B cell (primary cell): Measurements from ENCODE around the gene MCM7. TPM values are rescaled to one million over a fixed set of nuclear protein-coding genes. Genes with fewer than 3 reads are reported as not detected.
A peak's percentile ranks its signal among the peaks of the same experiment; 100 is the strongest.
"Not testable (repeated sequence)": the region's sequence is repeated elsewhere in the genome, so short reads cannot be mapped to it uniquely, and the experiment has no call there.

ENCODE experiments used
- ATAC-seq: fragments of 200-7000 bp; cut with Tn5 transposase; one replicate; pipeline ENCODE4 v1.10.0; 2021; ENCODE audit warnings: low read depth, mild to moderate bottlenecking, moderate number of reproducible peaks, moderate library complexity
- CTCF ChIA-PET: fragments of 350-600 bp; sonication (Branson Sonifier 250); formaldehyde crosslinking; loops from one replicate; lab custom pipeline; 2021; ENCODE audit warnings: antibody characterized with exemption, inconsistent platforms; lab: Charles Lee
- POLR2A ChIA-PET: fragments of 350-600 bp; sonication (Branson Sonifier 250); formaldehyde crosslinking; loops from one replicate; lab custom pipeline; 2021; ENCODE audit warnings: antibody characterized with exemption; lab: Charles Lee
- DNase-seq: peaks from one replicate; pipeline ENCODE4 v3.0.0; 2013
- H2AFZ ChIP-seq: 2 replicates; pipeline ENCODE4 v1.6.1; 2012; ENCODE audit warnings: mild to moderate bottlenecking, low read depth, low read length; ENCODE audit not compliant: insufficient read depth, poor library complexity, severe bottlenecking
- H3K27ac ChIP-seq, 2 donors: 1 replicate in 1 of 2; 2 replicates in 1 of 2; pipeline ENCODE4 v1.5.1; 2012 to 2013; ENCODE audit warnings: low read length in 2 of 2, mild to moderate bottlenecking in 2 of 2, moderate library complexity in 1 of 2
- H3K27me3 ChIP-seq, 4 experiments: fragments of 200-600 bp in 1 of 4; sonication (generic) in 1 of 4; replicated peaks in 1 of 4; 1 replicate in 2 of 4; 2 replicates in 2 of 4; pipeline versions ENCODE4 v1.6.1 to v1.7.0; 2013 to 2016; ENCODE audit warnings: low read length in 3 of 4, mild to moderate bottlenecking in 2 of 4, mixed read lengths in 1 of 4, moderate library complexity in 1 of 4; ENCODE audit not compliant: insufficient read depth in 4 of 4, control insufficient read depth in 3 of 4; ENCODE audit errors: control extremely low read depth in 1 of 4
- H3K36me3 ChIP-seq, 2 experiments: replicated peaks in 1 of 2; 1 replicate in 1 of 2; 2 replicates in 1 of 2; pipeline versions ENCODE4 v1.6.1 to v1.7.1; 2013; ENCODE audit warnings: low read length in 1 of 2; ENCODE audit not compliant: insufficient read depth in 2 of 2, control insufficient read depth in 1 of 2; ENCODE audit errors: control extremely low read depth in 1 of 2, extremely low read depth in 1 of 2
- H3K4me1 ChIP-seq, 2 donors: fragments of 200-600 bp in 1 of 2; sonication (generic) in 1 of 2; 1 replicate in 1 of 2; 2 replicates in 1 of 2; pipeline versions ENCODE4 v1.5.1 to v1.6.1; 2013 to 2017; ENCODE audit warnings: low read length in 2 of 2; ENCODE audit not compliant: control insufficient read depth in 2 of 2, insufficient read depth in 2 of 2
- H3K4me2 ChIP-seq: replicated peaks from 2 replicates; pipeline ENCODE3; 2012; ENCODE audit warnings: mild to moderate bottlenecking, low read depth, low read length; ENCODE audit not compliant: poor library complexity, severe bottlenecking
- H3K4me3 ChIP-seq, 5 experiments: fragments of 200-600 bp in 1 of 5; sonication (generic) in 1 of 5; 1 replicate in 3 of 5; 2 replicates in 2 of 5; pipeline versions ENCODE4 v1.5.1 to v1.7.0; 2011 to 2016; ENCODE audit warnings: low read length in 4 of 5, mild to moderate bottlenecking in 4 of 5, low read depth in 2 of 5, control low read depth in 1 of 5, moderate library complexity in 1 of 5; ENCODE audit not compliant: insufficient read depth in 1 of 5; ENCODE audit errors: control extremely low read depth in 1 of 5, extremely low read depth in 1 of 5
- H3K79me2 ChIP-seq: fragments of 200-600 bp; sonication (generic); one replicate; pipeline ENCODE4 v1.6.0; 2016; ENCODE audit warnings: low read length; ENCODE audit not compliant: control insufficient read depth, insufficient read depth
- H3K9ac ChIP-seq: fragments of 200-600 bp; sonication (generic); 2 replicates; pipeline ENCODE4 v1.6.1; 2017; ENCODE audit warnings: mild to moderate bottlenecking, low read length, moderate library complexity
- H3K9me3 ChIP-seq, 3 donors: one replicate each; pipeline versions ENCODE4 v1.6.1 to v1.7.1; 2013; ENCODE audit warnings: low read length in 2 of 3; ENCODE audit not compliant: control insufficient read depth in 2 of 3, insufficient read depth in 1 of 3; ENCODE audit errors: control extremely low read depth in 1 of 3
- H4K20me1 ChIP-seq: 2 replicates; pipeline ENCODE4 v1.6.0; 2012; ENCODE audit warnings: mild to moderate bottlenecking, low read length; ENCODE audit not compliant: insufficient read depth, control insufficient read depth, poor library complexity, severe bottlenecking
- H3K27ac Mint-ChIP-seq: one replicate; pipeline ENCODE4 v1.8.0; 2021; ENCODE audit warnings: mixed read lengths
- H3K27me3 Mint-ChIP-seq: one replicate; pipeline ENCODE4 v1.8.0; 2021; ENCODE audit warnings: mixed read lengths
- H3K4me1 Mint-ChIP-seq: one replicate; pipeline ENCODE4 v1.8.0; 2021; ENCODE audit warnings: mixed read lengths
- H3K4me3 Mint-ChIP-seq: one replicate; pipeline ENCODE4 v1.8.0; 2021; ENCODE audit warnings: mixed read lengths
- H3K9me3 Mint-ChIP-seq: one replicate; pipeline ENCODE4 v1.8.0; 2022; ENCODE audit warnings: mixed read lengths; ENCODE audit not compliant: insufficient read depth
- CTCF ChIP-seq: fragments of 200-600 bp; IDR thresholded peaks from one replicate; pipeline ENCODE4 v1.8.0; 2022; ENCODE audit warnings: antibody characterized with exemption, mild to moderate bottlenecking
- EZH2 ChIP-seq: IDR thresholded peaks from 2 replicates; pipeline ENCODE4 v1.6.1; 2012; ENCODE audit warnings: borderline replicate concordance, low read depth, mild to moderate bottlenecking, moderate library complexity, low read length; ENCODE audit not compliant: insufficient read depth, poor library complexity, severe bottlenecking
- WGBS: methylation state at CpG from one replicate; pipeline ENCODE4 v1.1.5; 2013; ENCODE audit warnings: missing lambda C conversion rate; ENCODE audit not compliant: insufficient coverage; 5-methylcytosine and 5-hydroxymethylcytosine counted together
- intact Hi-C: fragments of 100-400 bp; cut with micrococcal nuclease; formaldehyde crosslinking; loops from one replicate; pipeline ENCODE4 v1.10.0; 2022
- polyA plus RNA-seq: library from polyadenylated mRNA; depleted of rRNA; stranded (reverse); fragments of >200 nt; gene quantifications from 2 replicates; pipeline ENCODE4 v1.2.3, GENCODE V29; 2012
- total RNA-seq, 2 donors: library from RNA; stranded (reverse); fragments of 120-200 nt in 1 of 2; gene quantifications; 1 replicate in 1 of 2; 2 replicates in 1 of 2; pipeline versions ENCODE4 v1.2.3 to v1.2.4, GENCODE V29; 2013 to 2022

MCM7 gene
- total and polyA plus RNA-seq, 2 donors (not counting 1 experiment from before 2014, with no cell fraction given) = 154 to 171 TPM

GRCh38 chr7:100148225-100148558, 47.0 kb upstream of the MCM7 start:
- Histone ChIP-seq H3K4me3 (peak overlapping the region; percentile 38 to 98 (median 67)), H3K9me3 (no peaks in the 10 kb centered on the region), H3K4me1 (peaks cover 31 to 40% of the 10 kb centered on the region in 2 donors), H4K20me1 (no peaks in the 10 kb centered on the region), H3K9ac (peak overlapping the region; percentile 99), H3K36me3 (peaks cover 0 to 11% of the 10 kb centered on the region in 2 experiments), H3K4me2 (peak overlapping the region; percentile 97), H3K27ac (peak overlapping the region; percentile 82 to 97), H3K27me3 (no peaks in the 10 kb centered on the region), H3K79me2 (peaks cover 42% of the 10 kb centered on the region), H2AFZ (peak overlapping the region; percentile 98)
- intact Hi-C loops = loop anchor here (1.0 to 5.0 kb wide), 8 partner anchors 10 to 280 kb away; partner anchors contain the start of genes AP4M1, GPC2, MCM7 and STAG3
- POLR2A ChIA-PET = interaction anchor here (0.7 to 2.5 kb wide), 15 partner anchors 9 to 437 kb away, joined by 3 to 16 read pairs (median 5); partner anchors contain the start of genes AP4M1, GAL3ST4, GPC2 and MEPCE
- H3K4me3 Mint-ChIP-seq = peak overlapping the region; percentile 88
- CTCF ChIA-PET = interaction anchor here (0.9 to 3.5 kb wide), 10 partner anchors 9 to 260 kb away, joined by 3 to 27 read pairs (median 3); partner anchors contain the start of genes GPC2, MCM7, STAG3 and TRAPPC14
- ATAC-seq (no peak), DNase-seq (no peak)
- TF ChIP-seq CTCF (no peak), EZH2 (no peak)
- peak overlapping the region; percentile 95 for H3K27ac Mint-ChIP-seq
- H3K9me3 Mint-ChIP-seq = no peaks in the 10 kb centered on the region
- H3K4me1 Mint-ChIP-seq = peaks cover 31% of the 10 kb centered on the region
- 24% methylated on average over 13 of the region's 14 CpGs for WGBS
- H3K27me3 Mint-ChIP-seq = no peaks in the 10 kb centered on the region

GRCh38 chr7:100147278-100147677, 46.1 kb upstream of the MCM7 start:
- WGBS = no CpG with 5 or more reads among the region's 2 CpGs
- no peak for ATAC-seq
- Mint-ChIP-seq H3K27ac (no peak overlapping the region), H3K4me3 (peak overlapping the region; percentile 88), H3K4me1 (peaks cover 26% of the 10 kb centered on the region), H3K27me3 (no peaks in the 10 kb centered on the region), H3K9me3 (no peaks in the 10 kb centered on the region)
- Histone ChIP-seq H3K27ac (no peak overlapping the region), H3K4me3 (no peak overlapping the region), H2AFZ (no peak overlapping the region), H3K27me3 (no peaks in the 10 kb centered on the region), H3K9me3 (no peaks in the 10 kb centered on the region), H3K36me3 (peaks cover 0 to 5% of the 10 kb centered on the region in 2 experiments), H4K20me1 (no peaks in the 10 kb centered on the region), H3K4me1 (peaks cover 22 to 32% of the 10 kb centered on the region in 2 donors), H3K4me2 (no peak overlapping the region), H3K79me2 (peaks cover 33% of the 10 kb centered on the region), H3K9ac (no peak overlapping the region)
- CTCF ChIA-PET = interaction anchor here (0.6 to 1.4 kb wide), 5 partner anchors 8 to 412 kb away, joined by 3 read pairs; no protein-coding TSS in a partner anchor
- no peak for DNase-seq
- POLR2A ChIA-PET = interaction anchor here (1.2 to 2.5 kb wide), 3 partner anchors 10 to 74 kb away, joined by 3 to 16 read pairs (median 11); partner anchors contain the start of genes GPC2, STAG3 and TRAPPC14
- no peak for TF ChIP-seq EZH2
- intact Hi-C loops = loop anchor here (5.0 kb wide), 2 partner anchors 65 to 125 kb away; no protein-coding TSS in a partner anchor

- H3K4me2 ChIP-seq, H3K9ac ChIP-seq, H3K9me3 ChIP-seq, H3K27ac Mint-ChIP-seq, H3K4me3 ChIP-seq, H3K4me3 Mint-ChIP-seq, H3K36me3 ChIP-seq, DNase-seq, H3K27me3 Mint-ChIP-seq, H2AFZ ChIP-seq, H3K9me3 Mint-ChIP-seq, H3K27ac ChIP-seq, H4K20me1 ChIP-seq, ATAC-seq, H3K27me3 ChIP-seq: not testable (repeated sequence)
- Histone ChIP-seq H3K79me2 (peaks cover 24% of the 10 kb centered on the region), H3K4me1 (peaks cover 14 to 32% of the 10 kb centered on the region in 2 donors)
- H3K4me1 Mint-ChIP-seq = peaks cover 24% of the 10 kb centered on the region
- ChIA-PET POLR2A (interaction anchor here (0.6 to 1.3 kb wide), 2 partner anchors 18 to 27 kb away, joined by 3 to 4 read pairs; partner anchors contain the start of gene CNPY4), CTCF (interaction anchor here (0.6 to 1.3 kb wide), 3 partner anchors 13 to 413 kb away, joined by 3 to 9 read pairs (median 3); no protein-coding TSS in a partner anchor)
- WGBS = no CpG with 5 or more reads among the region's 4 CpGs
- intact Hi-C loops = loop anchor here (5.0 kb wide), 2 partner anchors 66 to 126 kb away; no protein-coding TSS in a partner anchor
These were observed 45.2 kb upstream of the MCM7 start for GRCh38 chr7:100146350-100146749.
